GM12801 (cell line): ENCODE results near the gene FOXJ1.

Experiments used
- CTCF ChIP-seq: IDR thresholded peaks from one replicate; pipeline ENCODE4 v1.5.1; 2011; ENCODE audit warnings: control low read depth; ENCODE audit not compliant: insufficient read length; ENCODE audit errors: extremely low read depth

The FOXJ1 gene

GRCh38 chr17:76119409-76120371 lies 21.4 kb downstream of the FOXJ1 start:
- no peak for TF ChIP-seq CTCF

- no peak for TF ChIP-seq CTCF
Measured at GRCh38 chr17:76115138-76115754, 25.8 kb downstream of the FOXJ1 start.

GRCh38 chr17:76111956-76112355 lies 29.1 kb downstream of the FOXJ1 start:
- no peak for TF ChIP-seq CTCF

- TF ChIP-seq CTCF = no peak
Measured at GRCh38 chr17:76107509-76107908, 33.5 kb downstream of the FOXJ1 start.

- TF ChIP-seq CTCF = no peak
Measured at GRCh38 chr17:76106703-76107102, 34.3 kb downstream of the FOXJ1 start.

GRCh38 chr17:76104896-76105231 lies 36.2 kb downstream of the FOXJ1 start:
- no peak for TF ChIP-seq CTCF

DNA sequence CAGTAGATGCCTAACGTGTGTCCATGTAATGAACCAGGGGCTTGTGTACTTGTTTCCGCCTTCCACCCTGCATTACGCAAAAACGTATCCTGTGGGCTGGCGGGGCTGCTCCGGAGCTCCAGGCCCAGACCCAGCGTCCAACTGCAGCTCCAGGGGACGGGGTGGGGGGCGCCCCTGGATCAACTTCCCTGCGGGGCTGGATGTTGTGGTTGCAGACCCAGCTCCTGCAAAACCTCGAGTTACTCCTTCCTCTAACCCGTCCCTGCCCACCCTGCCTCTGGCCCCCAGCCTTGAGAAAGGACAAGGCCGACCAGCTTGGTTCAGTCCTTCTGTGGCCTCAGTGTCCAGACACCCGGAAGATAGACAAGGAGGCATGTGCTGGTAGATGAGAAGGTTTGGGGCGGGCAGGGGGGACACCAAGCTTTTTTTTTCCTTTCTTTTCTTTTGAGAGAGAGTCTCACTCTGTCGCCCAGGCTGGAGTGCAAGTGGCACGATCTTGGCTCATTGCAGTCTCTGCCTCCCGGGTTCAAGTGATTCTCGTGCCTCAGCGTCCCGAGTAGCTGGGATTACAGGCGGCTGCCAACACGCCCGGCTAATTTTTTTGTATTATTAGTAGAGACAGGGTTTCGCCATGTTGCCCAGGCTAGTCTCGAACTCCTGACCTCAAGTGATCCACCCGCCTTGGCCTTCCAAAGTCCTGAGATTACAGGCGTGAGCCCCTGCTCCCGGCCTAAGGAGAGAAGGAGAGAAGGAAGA lies 36.7 kb downstream of the FOXJ1 start:
- no peak for TF ChIP-seq CTCF
